NCI-H1436 (cell line): Measurements from ENCODE around the gene OR10P1.
"Not testable (repeated sequence)": the region's sequence is repeated elsewhere in the genome, so short reads cannot be mapped to it uniquely, and the experiment has no call there.

Source experiments
- DNase-seq: peaks from one replicate; lab custom pipeline; 2025; lab: John Stamatoyannopoulos, UW

The OR10P1 gene

GRCh38 chr12:55636853-55637252 is at the start of gene OR10P1:
Gene OR10P1 (plus strand): TSS chr12:55636892. CDS start chr12:55636892, 0 bp downstream.
- DNase-seq, result no peak

GRCh38 chr12:55590152-55590551 is 46.5 kb upstream of the OR10P1 start:
- not testable (repeated sequence) for DNase-seq

GRCh38 chr12:55607821-55608594 is 28.7 kb upstream of the OR10P1 start:
- no peak for DNase-seq

- DNase-seq, result no peak
These were observed 26.1 kb upstream of the OR10P1 start for GRCh38 chr12:55610598-55610997.

GRCh38 chr12:55612646-55613045 is 24.0 kb upstream of the OR10P1 start:
- no peak for DNase-seq

GRCh38 chr12:55614764-55615163 is 21.9 kb upstream of the OR10P1 start:
- DNase-seq, result no peak

- peak; percentile 54 for DNase-seq
These were observed 17.1 kb upstream of the OR10P1 start for GRCh38 chr12:55619354-55620138.

GRCh38 chr12:55624056-55624455 is 12.6 kb upstream of the OR10P1 start:
- DNase-seq, result no peak

- DNase-seq, result no peak
These were observed 10.5 kb upstream of the OR10P1 start for GRCh38 chr12:55626154-55626553.

GRCh38 chr12:55629058-55629841 is 7.4 kb upstream of the OR10P1 start:
- no peak for DNase-seq

GRCh38 chr12:55631056-55631455 is 5.6 kb upstream of the OR10P1 start:
- no peak for DNase-seq

- no peak for DNase-seq
These were observed 5.0 kb upstream of the OR10P1 start for GRCh38 chr12:55631733-55632132.

- no peak for DNase-seq
These were observed 3.5 kb upstream of the OR10P1 start for GRCh38 chr12:55633151-55633550.

- no peak for DNase-seq
These were observed 506 bp upstream of the OR10P1 start for GRCh38 chr12:55636116-55636655.

- no peak for DNase-seq
These were observed 775 bp downstream of the OR10P1 start for GRCh38 chr12:55637467-55637866.

GRCh38 chr12:55641595-55641994 is 4.9 kb downstream of the OR10P1 start:
- no peak for DNase-seq

- DNase-seq, result no peak
These were observed 5.6 kb downstream of the OR10P1 start for GRCh38 chr12:55642267-55642666.

GRCh38 chr12:55642669-55643068 is 6.0 kb downstream of the OR10P1 start:
- no peak for DNase-seq

- no peak for DNase-seq
These were observed 7.9 kb downstream of the OR10P1 start for GRCh38 chr12:55644591-55644990.

GRCh38 chr12:55647027-55647426 is 10.3 kb downstream of the OR10P1 start:
- no peak for DNase-seq

GRCh38 chr12:55650620-55651298 is 14.1 kb downstream of the OR10P1 start:
- not testable (repeated sequence) for DNase-seq

GRCh38 chr12:55651299-55651683 is 14.6 kb downstream of the OR10P1 start:
- DNase-seq, result no peak
